ENCODE data around the gene LONRF2.

- TF ChIP-seq EZH2 (IDR thresholded peaks at IDR 0.05; ENCODE audit: low read length, missing control alignments) (no peak), CTCF (conservative IDR thresholded peaks at IDR 0.05 in 1 of 2, IDR thresholded peaks at IDR 0.05 in 1 of 2; ENCODE audit: low read depth in 1 of 2, low read length in 2 of 2) (no peak)
These were observed 52.4 kb downstream of the LONRF2 start for GRCh38 chr2:100269889-100270288.

Data from fibroblast of lung (primary cell).